ENCODE measurements around the gene PACRG. TPM values are rescaled to one million over a fixed set of nuclear protein-coding genes. Genes with fewer than 3 reads are reported as not detected.
"Not testable (repeated sequence)": the region's sequence is repeated elsewhere in the genome, so short reads cannot be mapped to it uniquely, and the experiment has no call there.

PACRG gene
- total RNA-seq, 1 donor: 0.73 TPM

- peaks cover 5% of the 10 kb centered on the region for H3K27me3 ChIP-seq (ENCODE audit: insufficient read depth, low read length)
- no peaks in the 10 kb centered on the region for H3K9me3 ChIP-seq (ENCODE audit: low read depth, low read length)
- H3K4me1 ChIP-seq (ENCODE audit: insufficient read depth, low read length): no peaks in the 10 kb centered on the region
- no peak overlapping the region for H3K4me3 ChIP-seq (ENCODE audit: low read length)
These were observed 581.1 kb downstream of the PACRG start for GRCh38 chr6:163308629-163309440.

GRCh38 chr6:163309491-163310026, 581.8 kb downstream of the PACRG start:
- Histone ChIP-seq H3K9me3 (ENCODE audit: low read depth, low read length) (no peaks in the 10 kb centered on the region), H3K4me3 (ENCODE audit: low read length) (no peak overlapping the region), H3K27me3 (ENCODE audit: insufficient read depth, low read length) (peaks cover 5% of the 10 kb centered on the region), H3K4me1 (ENCODE audit: insufficient read depth, low read length) (no peaks in the 10 kb centered on the region)

GRCh38 chr6:163310096-163310972, 582.6 kb downstream of the PACRG start:
- no peak overlapping the region for H3K4me3 ChIP-seq (ENCODE audit: low read length)
- peaks cover 5% of the 10 kb centered on the region for H3K27me3 ChIP-seq (ENCODE audit: insufficient read depth, low read length)
- no peaks in the 10 kb centered on the region for H3K4me1 ChIP-seq (ENCODE audit: insufficient read depth, low read length)
- H3K9me3 ChIP-seq (ENCODE audit: low read depth, low read length): no peaks in the 10 kb centered on the region

- no peak overlapping the region for H3K4me3 ChIP-seq (ENCODE audit: low read length)
- H3K4me1 ChIP-seq (ENCODE audit: insufficient read depth, low read length): no peaks in the 10 kb centered on the region
- H3K27me3 ChIP-seq (ENCODE audit: insufficient read depth, low read length): peaks cover 5% of the 10 kb centered on the region
- no peaks in the 10 kb centered on the region for H3K9me3 ChIP-seq (ENCODE audit: low read depth, low read length)
These were observed 583.2 kb downstream of the PACRG start for GRCh38 chr6:163310973-163311383.

GRCh38 chr6:163311830-163312229, 584.1 kb downstream of the PACRG start:
- H3K4me1 ChIP-seq (ENCODE audit: insufficient read depth, low read length): no peaks in the 10 kb centered on the region
- H3K4me3 ChIP-seq (ENCODE audit: low read length): no peak overlapping the region
- peaks cover 5% of the 10 kb centered on the region for H3K27me3 ChIP-seq (ENCODE audit: insufficient read depth, low read length)
- no peaks in the 10 kb centered on the region for H3K9me3 ChIP-seq (ENCODE audit: low read depth, low read length)

GRCh38 chr6:163313566-163313965, 585.8 kb downstream of the PACRG start:
- H3K4me3 ChIP-seq (ENCODE audit: low read length): no peak overlapping the region
- H3K27me3 ChIP-seq (ENCODE audit: insufficient read depth, low read length): peaks cover 5% of the 10 kb centered on the region
- no peaks in the 10 kb centered on the region for H3K9me3 ChIP-seq (ENCODE audit: low read depth, low read length)
- no peaks in the 10 kb centered on the region for H3K4me1 ChIP-seq (ENCODE audit: insufficient read depth, low read length)

- Histone ChIP-seq H3K4me3 (ENCODE audit: low read length) (no peak overlapping the region), H3K9me3 (ENCODE audit: low read depth, low read length) (no peaks in the 10 kb centered on the region), H3K27me3 (ENCODE audit: insufficient read depth, low read length) (peaks cover 5% of the 10 kb centered on the region), H3K4me1 (ENCODE audit: insufficient read depth, low read length) (no peaks in the 10 kb centered on the region)
These were observed 586.2 kb downstream of the PACRG start for GRCh38 chr6:163313981-163314380.

GRCh38 chr6:163314791-163315470, 587.2 kb downstream of the PACRG start:
- Histone ChIP-seq H3K4me1 (ENCODE audit: insufficient read depth, low read length) (no peaks in the 10 kb centered on the region), H3K9me3 (ENCODE audit: low read depth, low read length) (no peaks in the 10 kb centered on the region), H3K27me3 (ENCODE audit: insufficient read depth, low read length) (peaks cover 5% of the 10 kb centered on the region), H3K4me3 (ENCODE audit: low read length) (no peak overlapping the region)

GRCh38 chr6:163316866-163317495, 589.2 kb downstream of the PACRG start:
- H3K4me1 ChIP-seq (ENCODE audit: insufficient read depth, low read length); H3K27me3 ChIP-seq (ENCODE audit: insufficient read depth, low read length); H3K9me3 ChIP-seq (ENCODE audit: low read depth, low read length); H3K4me3 ChIP-seq (ENCODE audit: low read length): not testable (repeated sequence)

- H3K9me3 ChIP-seq (ENCODE audit: low read depth, low read length): no peaks in the 10 kb centered on the region
These were observed 590.5 kb downstream of the PACRG start for GRCh38 chr6:163318071-163318786.

GRCh38 chr6:163319609-163320366, 592.0 kb downstream of the PACRG start:
- Histone ChIP-seq H3K4me1 (ENCODE audit: insufficient read depth, low read length) (no peaks in the 10 kb centered on the region), H3K4me3 (ENCODE audit: low read length) (no peak overlapping the region), H3K27me3 (ENCODE audit: insufficient read depth, low read length) (no peaks in the 10 kb centered on the region), H3K9me3 (ENCODE audit: low read depth, low read length) (no peaks in the 10 kb centered on the region)

More at GRCh38 chr6:163318071-163318786, 590.5 kb downstream of the PACRG start:
- no peak overlapping the region for H3K4me3 ChIP-seq (ENCODE audit: low read length)
- no peaks in the 10 kb centered on the region for H3K4me1 ChIP-seq (ENCODE audit: insufficient read depth, low read length)
- no peaks in the 10 kb centered on the region for H3K27me3 ChIP-seq (ENCODE audit: insufficient read depth, low read length)

- Histone ChIP-seq H3K4me1 (ENCODE audit: insufficient read depth, low read length) (no peaks in the 10 kb centered on the region), H3K4me3 (ENCODE audit: low read length) (no peak overlapping the region), H3K27me3 (ENCODE audit: insufficient read depth, low read length) (no peaks in the 10 kb centered on the region), H3K9me3 (ENCODE audit: low read depth, low read length) (no peaks in the 10 kb centered on the region)
These were observed 592.6 kb downstream of the PACRG start for GRCh38 chr6:163320402-163320801.

- Histone ChIP-seq H3K27me3 (ENCODE audit: insufficient read depth, low read length) (no peaks in the 10 kb centered on the region), H3K9me3 (ENCODE audit: low read depth, low read length) (no peaks in the 10 kb centered on the region), H3K4me1 (ENCODE audit: insufficient read depth, low read length) (no peaks in the 10 kb centered on the region), H3K4me3 (ENCODE audit: low read length) (no peak overlapping the region)
These were observed 593.0 kb downstream of the PACRG start for GRCh38 chr6:163320804-163321203.

Measured in mononuclear cell (primary cell).